ENCODE data around the gene STX1A. TPM values are rescaled to one million over a fixed set of nuclear protein-coding genes. Genes with fewer than 3 reads are reported as not detected.
"Not testable (repeated sequence)": the region's sequence is repeated elsewhere in the genome, so short reads cannot be mapped to it uniquely, and the experiment has no call there.

STX1A gene
- total and polyA plus RNA-seq, 7 donors = 1.8 to 24.6 (median 16.1) TPM

DNA sequence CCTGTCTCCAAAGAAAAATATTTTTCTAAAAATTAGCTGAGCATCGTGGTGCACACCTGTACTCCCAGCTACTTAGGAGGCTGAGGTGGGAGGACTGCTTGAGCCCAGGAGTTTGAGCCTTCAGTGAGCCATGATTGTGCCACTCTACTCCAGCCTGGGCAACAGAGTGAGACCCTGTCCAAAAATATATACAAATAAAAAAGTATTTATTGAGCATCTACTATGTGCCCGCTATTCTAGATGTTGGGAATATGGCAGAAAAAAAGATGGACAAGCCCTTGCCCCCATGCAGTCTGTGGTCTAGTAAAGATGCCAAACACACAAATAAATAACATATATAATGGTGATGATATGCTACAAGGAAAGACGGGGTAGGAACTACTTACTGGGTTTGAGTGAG lies 4.3 kb upstream of the STX1A start:
- WGBS, 2 donors = 87 to 91% methylated on average over 3 of the region's 3 CpGs
- intact Hi-C loops (cut with DNase I) = no loop called here

DNA sequence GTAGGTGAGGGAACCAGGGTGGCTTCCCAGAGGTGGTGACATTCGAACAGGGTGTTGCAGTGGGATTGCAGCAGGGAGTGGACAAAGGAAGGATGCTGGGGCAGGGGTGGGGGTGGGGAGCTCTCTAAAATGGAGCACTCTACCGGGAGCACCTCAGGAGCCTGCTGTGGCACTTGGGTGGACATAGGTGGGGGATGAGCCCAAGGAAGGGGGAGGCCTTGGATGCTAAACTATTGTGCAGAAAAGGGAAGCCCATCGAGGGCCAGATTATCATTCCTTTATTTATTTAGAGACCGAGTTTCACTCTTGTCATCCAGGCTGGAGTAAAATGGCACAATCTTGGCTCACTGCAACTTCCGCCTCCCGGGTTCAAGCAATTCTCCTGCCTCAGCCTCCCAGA lies 3.3 kb upstream of the STX1A start:
- no peak overlapping the region for H3K4me3 ChIP-seq
- TF ChIP-seq POLR2A (IDR thresholded peaks at IDR 0.05) = no peak
- no peak for TF ChIP-seq POLR2AphosphoS5 (IDR thresholded peaks at IDR 0.05)
- TF ChIP-seq EP300 (IDR thresholded peaks at IDR 0.05) = no peak
- TF ChIP-seq, protein P1, sequence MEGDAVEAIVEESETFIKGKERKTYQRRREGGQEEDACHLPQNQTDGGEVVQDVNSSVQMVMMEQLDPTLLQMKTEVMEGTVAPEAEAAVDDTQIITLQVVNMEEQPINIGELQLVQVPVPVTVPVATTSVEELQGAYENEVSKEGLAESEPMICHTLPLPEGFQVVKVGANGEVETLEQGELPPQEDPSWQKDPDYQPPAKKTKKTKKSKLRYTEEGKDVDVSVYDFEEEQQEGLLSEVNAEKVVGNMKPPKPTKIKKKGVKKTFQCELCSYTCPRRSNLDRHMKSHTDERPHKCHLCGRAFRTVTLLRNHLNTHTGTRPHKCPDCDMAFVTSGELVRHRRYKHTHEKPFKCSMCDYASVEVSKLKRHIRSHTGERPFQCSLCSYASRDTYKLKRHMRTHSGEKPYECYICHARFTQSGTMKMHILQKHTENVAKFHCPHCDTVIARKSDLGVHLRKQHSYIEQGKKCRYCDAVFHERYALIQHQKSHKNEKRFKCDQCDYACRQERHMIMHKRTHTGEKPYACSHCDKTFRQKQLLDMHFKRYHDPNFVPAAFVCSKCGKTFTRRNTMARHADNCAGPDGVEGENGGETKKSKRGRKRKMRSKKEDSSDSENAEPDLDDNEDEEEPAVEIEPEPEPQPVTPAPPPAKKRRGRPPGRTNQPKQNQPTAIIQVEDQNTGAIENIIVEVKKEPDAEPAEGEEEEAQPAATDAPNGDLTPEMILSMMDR (IDR thresholded peaks at IDR 0.05) = no peak
- 63 to 74% methylated on average over 6 of the region's 6 CpGs for WGBS, 2 donors
- intact Hi-C loops (cut with DNase I) = no loop called here
- DNase-seq = no peak
- no peaks in the 10 kb centered on the region for H3K9me3 ChIP-seq
- H3K4me1 ChIP-seq = peaks cover 0 to 32% (median 17%) of the 10 kb centered on the region in 4 donors
- peaks cover 0 to 9% (median 0%) of the 10 kb centered on the region in 3 donors for H3K27me3 ChIP-seq
- no peaks in the 10 kb centered on the region for H3K36me3 ChIP-seq
- no peak overlapping the region for H3K27ac ChIP-seq

More for the DNA sequence above, 4.3 kb upstream of the STX1A start:
- TF ChIP-seq, protein P1 (IDR thresholded peaks at IDR 0.05) = no peak
- TF ChIP-seq EP300 (IDR thresholded peaks at IDR 0.05) (no peak), POLR2AphosphoS5 (IDR thresholded peaks at IDR 0.05) (no peak), POLR2A (IDR thresholded peaks at IDR 0.05) (no peak)
- Histone ChIP-seq H3K27me3 (peaks cover 0 to 9% (median 0%) of the 10 kb centered on the region in 3 donors), H3K9me3 (no peaks in the 10 kb centered on the region), H3K4me1 (peaks cover 0 to 22% (median 7%) of the 10 kb centered on the region in 4 donors), H3K4me3 (no peak overlapping the region), H3K36me3 (no peaks in the 10 kb centered on the region), H3K27ac (no peak overlapping the region)
- DNase-seq = no peak

DNA sequence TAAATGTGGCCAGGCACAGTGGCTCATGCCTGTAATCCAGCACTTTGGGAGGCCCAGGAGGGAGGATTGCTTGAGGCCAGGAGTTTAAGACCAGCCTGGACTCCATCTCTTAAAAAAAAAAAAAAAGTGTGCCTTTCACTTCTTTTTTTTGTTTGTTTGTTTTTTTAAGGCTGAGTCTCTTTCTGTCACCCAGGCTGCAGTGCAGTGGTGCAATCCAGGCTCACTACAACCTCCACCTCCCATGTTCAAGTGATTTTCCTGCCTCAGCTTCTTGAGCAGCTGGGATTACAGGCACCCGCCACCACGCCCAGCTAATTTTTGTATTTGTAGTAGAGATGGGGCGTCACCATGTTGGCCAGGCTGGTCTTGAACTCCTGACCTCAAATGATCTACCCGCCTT lies 2.7 kb upstream of the STX1A start:
- H3K27me3 ChIP-seq; H3K4me3 ChIP-seq; intact Hi-C loops (cut with DNase I); H3K36me3 ChIP-seq; DNase-seq; H3K9me3 ChIP-seq: not testable (repeated sequence)
- peaks cover 0 to 38% (median 23%) of the 10 kb centered on the region in 4 donors for H3K4me1 ChIP-seq
- 21 to 68% methylated on average over 4 of the region's 4 CpGs for WGBS, 2 donors
- H3K27ac ChIP-seq = peak overlapping the region in 3 of 4 donors; percentile 55 to 67 (median 65)

DNA sequence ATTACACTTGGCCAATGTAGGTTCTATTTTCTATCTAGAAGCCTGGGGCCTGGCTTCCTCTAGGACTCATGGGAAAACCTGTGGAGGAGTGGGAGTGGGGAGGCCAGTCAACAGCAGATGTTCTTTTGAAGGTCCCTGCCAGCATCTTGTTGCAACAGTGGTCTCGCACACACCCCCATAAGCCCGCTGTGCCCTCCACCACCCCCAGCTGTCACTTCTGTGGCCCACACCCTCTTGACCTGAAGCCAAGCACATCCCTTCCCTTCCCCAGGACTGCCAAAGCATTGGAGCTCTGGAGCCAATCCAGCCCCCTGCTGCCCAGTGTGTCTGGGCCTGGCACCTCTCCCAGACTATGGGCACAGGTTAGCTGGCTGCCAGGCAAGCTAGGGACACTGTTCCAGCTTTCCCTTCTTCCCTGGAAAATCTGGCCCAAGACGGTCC lies 1.9 kb upstream of the STX1A start:
- TF ChIP-seq POLR2AphosphoS5 (IDR thresholded peaks at IDR 0.05) (peak in 1 of 4 donors; percentile 7), POLR2A (IDR thresholded peaks at IDR 0.05) (no peak)
- peaks cover 0 to 46% (median 31%) of the 10 kb centered on the region in 4 donors for H3K4me1 ChIP-seq
- H3K9me3 ChIP-seq = no peaks in the 10 kb centered on the region
- no peaks in the 10 kb centered on the region for H3K36me3 ChIP-seq
- WGBS, 2 donors = 24 to 55% methylated on average over 3 of the region's 3 CpGs
- H3K27ac ChIP-seq = peak overlapping the region; percentile 47 to 67 (median 60)
- peak; percentile 89 for DNase-seq
- H3K4me3 ChIP-seq = no peak overlapping the region
- intact Hi-C loops (cut with DNase I) = no loop called here
- peaks cover 0 to 5% (median 0%) of the 10 kb centered on the region in 3 donors for H3K27me3 ChIP-seq

DNA sequence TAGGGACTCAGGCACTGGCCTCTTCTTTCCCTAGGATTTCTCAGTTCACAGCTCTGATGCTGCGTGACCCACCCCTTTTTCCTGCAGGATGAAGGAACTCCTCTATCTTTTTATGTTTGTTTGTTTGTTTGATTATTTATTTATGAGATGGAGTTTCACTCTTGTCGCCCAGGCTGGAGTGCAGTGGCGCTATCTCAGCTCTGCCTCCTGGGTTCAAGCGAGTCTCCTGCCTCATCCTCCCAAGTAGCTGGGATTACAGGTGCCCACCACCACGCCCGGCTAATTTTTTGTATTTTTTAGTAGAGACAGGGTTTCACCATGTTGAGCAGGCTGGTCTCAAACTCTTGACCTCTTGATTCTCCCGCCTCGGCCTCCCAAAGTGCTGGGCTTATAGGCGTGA lies 974 bp upstream of the STX1A start:
- H3K36me3 ChIP-seq; DNase-seq; H3K27me3 ChIP-seq; H3K9me3 ChIP-seq; intact Hi-C loops (cut with DNase I); H3K4me3 ChIP-seq: not testable (repeated sequence)
- Histone ChIP-seq H3K27ac (peak overlapping the region; percentile 31 to 83 (median 64)), H3K4me1 (peaks cover 0 to 55% (median 41%) of the 10 kb centered on the region in 4 donors)
- WGBS, 2 donors = 92 to 95% methylated on average over 9 of the region's 9 CpGs

DNA sequence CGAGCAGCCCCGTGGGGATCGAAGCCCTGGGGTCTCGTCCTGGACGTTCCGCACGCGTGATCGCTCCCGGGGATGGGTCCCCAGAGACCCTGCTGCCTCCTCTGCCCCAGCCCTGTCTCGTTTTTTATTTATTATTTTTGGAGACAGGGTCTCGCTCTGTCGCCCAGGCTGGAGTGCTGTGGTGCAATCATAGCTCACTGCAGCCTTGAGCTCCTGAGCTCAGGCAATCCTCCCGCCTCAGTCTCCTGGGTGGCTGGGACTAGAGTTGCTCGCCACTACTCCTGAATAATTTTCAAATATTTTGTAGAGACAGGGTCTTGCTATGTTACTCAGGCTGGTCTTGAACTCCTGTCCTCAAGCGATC lies 319 bp upstream of the STX1A start:
- no peak for TF ChIP-seq EP300 (IDR thresholded peaks at IDR 0.05)
- TF ChIP-seq, protein P1 (IDR thresholded peaks at IDR 0.05) = no peak
- no peak for TF ChIP-seq POLR2AphosphoS5 (IDR thresholded peaks at IDR 0.05)
- no peak for TF ChIP-seq POLR2A (IDR thresholded peaks at IDR 0.05)
- intact Hi-C loops (cut with DNase I) = loop anchor here (2.0 to 5.0 kb wide), 3 partner anchors 19 to 52 kb away; partner anchors contain the start of genes ABHD11, BUD23, DNAJC30 and VPS37D
- Histone ChIP-seq H3K27me3 (no peaks in the 10 kb centered on the region), H3K4me3 (peak overlapping the region; percentile 21 to 97 (median 86)), H3K27ac (peak overlapping the region; percentile 31 to 85 (median 72)), H3K36me3 (no peaks in the 10 kb centered on the region), H3K9me3 (no peaks in the 10 kb centered on the region), H3K4me1 (peaks cover 0 to 60% (median 43%) of the 10 kb centered on the region in 4 donors)
- WGBS, 2 donors = 6 to 12% methylated on average over 16 of the region's 16 CpGs
- DNase-seq = no peak

Data from sigmoid colon (tissue), 7 donors.